ENCODE results near the gene ARL15.

- TF ChIP-seq EZH2 (IDR thresholded peaks at IDR 0.05) (no peak), POLR2AphosphoS5 (IDR thresholded peaks at IDR 0.05; ENCODE audit: borderline replicate concordance, low read depth, low read length) (no peak), FOXP2 (optimal IDR thresholded peaks at IDR 0.05; ENCODE audit: control extremely low read depth, extremely low read length, insufficient read depth) (no peak)
Observed at GRCh38 chr5:54227109-54227508, 83.3 kb downstream of the ARL15 start.
